HepG2 (cell line): ENCODE data around the gene ITIH1. TPM values are rescaled to one million over a fixed set of nuclear protein-coding genes. Genes with fewer than 3 reads are reported as not detected.

ENCODE experiments used
- ATAC-seq: fragments of 200-7000 bp; cut with Tn5 transposase; 3 replicates; pipeline ENCODE4 v1.9.1; 2020; ENCODE audit warnings: mild to moderate bottlenecking, moderate library complexity
- BruUV-seq: library from RNA; stranded (reverse); fragments of 400-500 nt; replicated peaks from 2 replicates; lab custom pipeline; 2021; lab: Mats Ljungman, UMichigan
- CTCF ChIA-PET: fragments of 300-600 bp; formaldehyde crosslinking; extraction: SDS; loops from one replicate; lab custom pipeline; 2021; ENCODE audit warnings: low total read pairs, inconsistent platforms, low intra/inter-chr PET ratio; lab: Yijun Ruan, JAX
- POLR2A ChIA-PET: fragments of 350-600 bp; sonication (Branson Sonifier 250); formaldehyde crosslinking; loops from one replicate; lab custom pipeline; 2020; ENCODE audit warnings: antibody characterized with exemption, inconsistent platforms; lab: Yijun Ruan, JAX
- DNase-seq: peaks from one replicate; pipeline ENCODE4 v3.0.0-alpha.2; 2015; ENCODE audit warnings: low spot score
- FAIRE-seq: peaks from 3 replicates; lab custom pipeline; 2011; peaks lifted over from hg19 to GRCh38; lab: Jason Lieb, UNC
- H2AFZ ChIP-seq: one replicate; pipeline ENCODE4 v1.6.1; 2011; ENCODE audit warnings: low read length, inconsistent platforms
- H3K27ac ChIP-seq: fragments of 300-600 bp; 3 replicates; pipeline ENCODE4 v1.8.0; 2011; ENCODE audit warnings: mixed run types, mild to moderate bottlenecking, mixed read lengths, low read length, inconsistent platforms; ENCODE audit not compliant: insufficient read depth; ENCODE audit errors: extremely low read length
- H3K27me3 ChIP-seq, 2 experiments: fragments of 200-600 bp in 1 of 2; 2 replicates in 1 of 2; 3 replicates in 1 of 2; pipeline versions ENCODE4 v1.6.0 to v1.8.0; 2011; ENCODE audit warnings: low read length in 2 of 2, mild to moderate bottlenecking in 2 of 2, moderate library complexity in 2 of 2, inconsistent platforms in 1 of 2; ENCODE audit not compliant: insufficient read depth in 2 of 2, control insufficient read depth in 1 of 2
- H3K36me3 ChIP-seq, 2 experiments: fragments of 200-600 bp in 1 of 2; replicated peaks in 1 of 2; 2 replicates in 1 of 2; 3 replicates in 1 of 2; pipeline versions ENCODE4 v1.5.1 to v1.8.0; 2011; ENCODE audit warnings: low read length in 2 of 2, inconsistent platforms in 1 of 2; ENCODE audit not compliant: insufficient read depth in 2 of 2, control insufficient read depth in 1 of 2
- H3K4me1 ChIP-seq: 2 replicates; pipeline ENCODE4 v1.5.1; 2012; ENCODE audit warnings: low read length, inconsistent platforms; ENCODE audit not compliant: insufficient read depth
- H3K4me2 ChIP-seq: 2 replicates; pipeline ENCODE4 v1.6.0; 2011; ENCODE audit warnings: low read depth, low read length, inconsistent platforms
- H3K4me3 ChIP-seq, 3 experiments: fragments of 200-600 bp in 1 of 3; sonication (generic), shearing (Covaris generic) in 1 of 3; replicated peaks in 1 of 3; 2 replicates each; pipeline ENCODE4 v1.5.1; 2011 to 2016; ENCODE audit warnings: low read length in 3 of 3, inconsistent platforms in 2 of 3, low read depth in 2 of 3, mild to moderate bottlenecking in 2 of 3, control low read depth in 1 of 3, mixed read lengths in 1 of 3; ENCODE audit not compliant: insufficient read depth in 1 of 3
- H3K79me2 ChIP-seq: one replicate; pipeline ENCODE4 v1.6.1; 2011; ENCODE audit warnings: low read length, inconsistent platforms; ENCODE audit not compliant: insufficient read depth
- H3K9ac ChIP-seq: 2 replicates; pipeline ENCODE4 v1.6.0; 2011; ENCODE audit warnings: mild to moderate bottlenecking, low read depth, low read length, inconsistent platforms; ENCODE audit not compliant: insufficient read depth
- H3K9me3 ChIP-seq: 2 replicates; pipeline ENCODE4 v1.5.1; 2012; ENCODE audit warnings: mild to moderate bottlenecking, low read length
- H4K20me1 ChIP-seq: 2 replicates; pipeline ENCODE4 v1.6.0; 2011; ENCODE audit warnings: inconsistent platforms, mild to moderate bottlenecking, low read length, moderate library complexity; ENCODE audit not compliant: insufficient read depth
- FOXA1 ChIP-seq, 2 experiments: fragments of 450-650 bp in 1 of 2; sonication (generic) in 1 of 2; formaldehyde crosslinking in 1 of 2; IDR thresholded peaks; 2 replicates each; pipeline versions ENCODE4 v1.4.0 to v1.6.1; 2016 to 2020; ENCODE audit warnings: missing genetic modification reagents in 1 of 2
- HES4 ChIP-seq: sonication (generic); formaldehyde crosslinking; IDR thresholded peaks from 2 replicates; pipeline ENCODE4 v1.9.0; 2021; ENCODE audit warnings: mild to moderate bottlenecking, missing genetic modification reagents, borderline replicate concordance
- IKZF4 ChIP-seq: sonication (generic); formaldehyde crosslinking; IDR thresholded peaks from 2 replicates; pipeline ENCODE4 v1.5.1; 2020; ENCODE audit warnings: borderline replicate concordance, mild to moderate bottlenecking, low read depth, missing genetic modification reagents; ENCODE audit errors: not compliant biosample characterization
- MEIS1 ChIP-seq: sonication (generic); formaldehyde crosslinking; IDR thresholded peaks from 2 replicates; pipeline ENCODE4 v1.9.0; 2021; ENCODE audit warnings: mild to moderate bottlenecking, missing genetic modification reagents, moderate library complexity, borderline replicate concordance
- NBN ChIP-seq: fragments of 450-650 bp; conservative IDR thresholded peaks from 2 replicates; pipeline ENCODE4 v1.6.1; 2017
- NFE2L1 ChIP-seq: sonication (generic); formaldehyde crosslinking; IDR thresholded peaks from 2 replicates; pipeline ENCODE4 v1.4.0; 2020; ENCODE audit warnings: missing genetic modification reagents, mild to moderate bottlenecking, borderline replicate concordance
- NR2F6 ChIP-seq, 2 experiments: IDR thresholded peaks; 2 replicates each; pipeline ENCODE4 v1.6.1; 2016; ENCODE audit warnings: antibody characterized with exemption in 1 of 2, mild to moderate bottlenecking in 1 of 2
- PAX8 ChIP-seq: sonication (generic); formaldehyde crosslinking; IDR thresholded peaks from 2 replicates; pipeline ENCODE4 v1.8.0; 2022; ENCODE audit warnings: mild to moderate bottlenecking, missing genetic modification reagents, borderline replicate concordance
- PHB2 ChIP-seq: fragments of 450-650 bp; IDR thresholded peaks from 2 replicates; pipeline ENCODE4 v1.6.1; 2018; ENCODE audit not compliant: partially characterized antibody
- TARDBP ChIP-seq: sonication (generic); formaldehyde crosslinking; IDR thresholded peaks from 2 replicates; pipeline ENCODE4 v1.8.0; 2022; ENCODE audit warnings: mild to moderate bottlenecking, missing genetic modification reagents
- TCF7L2 ChIP-seq: IDR thresholded peaks from 2 replicates; pipeline ENCODE4 v1.6.1; 2011; ENCODE audit warnings: mild to moderate bottlenecking, low read depth, low read length, moderate library complexity
- THAP11 ChIP-seq: IDR thresholded peaks from 2 replicates; pipeline ENCODE4 v1.6.1; 2016; ENCODE audit warnings: missing biosample characterization, missing genetic modification reagents
- ZFP90 ChIP-seq: sonication (generic); formaldehyde crosslinking; IDR thresholded peaks from 2 replicates; pipeline ENCODE4 v1.8.0; 2022; ENCODE audit warnings: missing genetic modification reagents, mild to moderate bottlenecking, inconsistent platforms, borderline replicate concordance
- ZKSCAN1 ChIP-seq: fragments of 150-350 bp; IDR thresholded peaks from 2 replicates; pipeline ENCODE4 v1.6.1; 2014; ENCODE audit warnings: low read length
- ZNF350 ChIP-seq: sonication (generic); formaldehyde crosslinking; IDR thresholded peaks from 2 replicates; pipeline ENCODE4 v1.4.0; 2020; ENCODE audit warnings: mild to moderate bottlenecking, low read depth, missing genetic modification reagents, borderline replicate concordance
- ZNF431 ChIP-seq: sonication (generic); formaldehyde crosslinking; IDR thresholded peaks from 2 replicates; pipeline ENCODE4 v1.9.0; 2022; ENCODE audit warnings: missing genetic modification reagents, low read depth, mild to moderate bottlenecking, borderline replicate concordance
- ZNF572 ChIP-seq: sonication (generic); formaldehyde crosslinking; IDR thresholded peaks from 2 replicates; pipeline ENCODE4 v1.5.1; 2020; ENCODE audit warnings: mild to moderate bottlenecking, missing genetic modification reagents
- ZNF713 ChIP-seq: sonication (generic); formaldehyde crosslinking; IDR thresholded peaks from 2 replicates; pipeline ENCODE4 v1.4.0; 2020; ENCODE audit warnings: mild to moderate bottlenecking, missing genetic modification reagents
- WGBS: methylation state at CpG from one replicate; pipeline ENCODE4 v1.1.6; 2017; ENCODE audit warnings: low lambda C conversion rate; 5-methylcytosine and 5-hydroxymethylcytosine counted together
- in situ Hi-C: cut with HindIII; loops from 2 replicates; pipeline ENCODE4 v1.10.0; 2017; ENCODE audit warnings: low pct_unique_long_range_greater_than_20kb; ENCODE audit not compliant: extremely low pct_ligation_motif_present
- intact Hi-C: fragments of 100-400 bp; cut with micrococcal nuclease; formaldehyde crosslinking; loops from one replicate; pipeline ENCODE4 v1.10.0; 2022; ENCODE audit not compliant: unreplicated experiment
- polyA plus RNA-seq, 8 experiments: library from polyadenylated mRNA; depleted of rRNA in 3 of 8; stranded (reverse) in 7 of 8; unstranded in 1 of 8; fragments of >200 nt; fragmentation: Illumina TruSeq in 4 of 8; extraction: Trizol in 4 of 8; gene quantifications; 2 replicates each; pipeline versions ENCODE4 v1.2.1 to v1.2.3, GENCODE V29; 2011 to 2016; ENCODE audit warnings: low read depth in 4 of 8, missing spikeins in 1 of 8, mixed read lengths in 1 of 8; ENCODE audit not compliant: insufficient read depth in 1 of 8
- total RNA-seq, 5 experiments: library from RNA; depleted of rRNA; stranded (reverse); fragments of >200 nt; fragmentation: Illumina TruSeq; extraction: Trizol; gene quantifications; 2 replicates each; pipeline ENCODE4 v1.2.3, GENCODE V29; 2016; ENCODE audit warnings: low read depth in 1 of 5
- TF ChIP-seq, protein P1 (sequence below): sonication (generic); formaldehyde crosslinking; IDR thresholded peaks from 2 replicates; pipeline ENCODE4 v1.8.0; 2022; ENCODE audit warnings: missing genetic modification reagents, mild to moderate bottlenecking, moderate library complexity, borderline replicate concordance
- TF ChIP-seq, protein P2 (sequence below): sonication (generic); formaldehyde crosslinking; IDR thresholded peaks from 2 replicates; pipeline ENCODE4 v1.8.1; 2023; ENCODE audit warnings: mild to moderate bottlenecking, missing genetic modification reagents, borderline replicate concordance

Gene ITIH1
- total and polyA plus RNA-seq, 2 of the 13 experiments (the other 11 are each of a cell fraction or from before 2014, with no cell fraction given): 12.3 to 19.6 TPM

DNA sequence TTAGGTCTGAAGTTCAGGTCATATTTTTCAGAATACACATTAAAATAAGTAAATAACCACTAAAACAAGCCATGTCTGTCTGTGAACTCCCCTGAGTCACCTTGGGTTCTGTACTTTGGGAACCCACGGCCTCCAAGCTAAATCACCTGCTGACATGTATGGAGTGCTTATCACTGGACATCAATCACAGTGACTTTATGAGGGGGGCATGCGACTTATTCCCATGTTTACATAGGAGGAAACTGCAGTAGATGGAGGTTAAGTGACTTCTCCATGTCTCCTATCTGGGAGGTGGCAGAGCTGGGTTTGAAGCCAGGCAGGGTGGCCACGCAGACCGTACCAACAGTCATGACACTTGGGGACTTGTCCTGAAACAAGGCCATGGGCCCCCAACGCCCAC lies 45.0 kb downstream of the ITIH1 start (continued):
- TF ChIP-seq FOXA1 (IDR thresholded peaks at IDR 0.05): no peak
- no peak for TF ChIP-seq FOXA1 (CRISPR knock-in tag; IDR thresholded peaks at IDR 0.05)
- no peak for TF ChIP-seq TCF7L2
- TF ChIP-seq, protein P1, sequence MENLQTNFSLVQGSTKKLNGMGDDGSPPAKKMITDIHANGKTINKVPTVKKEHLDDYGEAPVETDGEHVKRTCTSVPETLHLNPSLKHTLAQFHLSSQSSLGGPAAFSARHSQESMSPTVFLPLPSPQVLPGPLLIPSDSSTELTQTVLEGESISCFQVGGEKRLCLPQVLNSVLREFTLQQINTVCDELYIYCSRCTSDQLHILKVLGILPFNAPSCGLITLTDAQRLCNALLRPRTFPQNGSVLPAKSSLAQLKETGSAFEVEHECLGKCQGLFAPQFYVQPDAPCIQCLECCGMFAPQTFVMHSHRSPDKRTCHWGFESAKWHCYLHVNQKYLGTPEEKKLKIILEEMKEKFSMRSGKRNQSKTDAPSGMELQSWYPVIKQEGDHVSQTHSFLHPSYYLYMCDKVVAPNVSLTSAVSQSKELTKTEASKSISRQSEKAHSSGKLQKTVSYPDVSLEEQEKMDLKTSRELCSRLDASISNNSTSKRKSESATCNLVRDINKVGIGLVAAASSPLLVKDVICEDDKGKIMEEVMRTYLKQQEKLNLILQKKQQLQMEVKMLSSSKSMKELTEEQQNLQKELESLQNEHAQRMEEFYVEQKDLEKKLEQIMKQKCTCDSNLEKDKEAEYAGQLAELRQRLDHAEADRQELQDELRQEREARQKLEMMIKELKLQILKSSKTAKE (CRISPR knock-in tag): no peak
- no peak for TF ChIP-seq ZNF431 (CRISPR knock-in tag)
- TF ChIP-seq MEIS1 (CRISPR knock-in tag): no peak
- TF ChIP-seq HES4 (CRISPR knock-in tag): no peak
- no peak for TF ChIP-seq ZFP90 (CRISPR knock-in tag)
- TF ChIP-seq ZKSCAN1: no peak
- TF ChIP-seq THAP11 (CRISPR knock-in tag): no peak

DNA sequence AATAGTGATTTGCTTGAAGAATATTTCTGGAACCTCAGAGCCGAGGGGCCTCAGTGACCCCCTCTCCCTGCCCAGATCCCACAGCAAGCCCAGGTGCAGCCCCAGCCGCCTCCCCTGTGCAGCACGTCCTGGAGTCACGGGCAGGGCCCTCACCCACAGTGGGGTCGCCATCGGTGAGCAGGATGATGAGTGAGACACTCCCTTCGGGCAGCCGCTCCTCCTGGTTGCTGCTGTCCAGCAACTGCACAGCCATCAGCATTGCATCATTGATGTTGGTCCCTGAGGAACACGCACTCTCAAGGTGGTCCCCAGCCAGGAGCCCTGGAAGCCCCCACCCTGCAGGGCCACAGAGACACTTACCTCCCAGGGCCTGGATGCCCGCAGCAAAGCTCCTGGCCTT lies 46.6 kb downstream of the ITIH1 start:
- Histone ChIP-seq H3K4me2 (no peak overlapping the region), H3K79me2 (no peaks in the 10 kb centered on the region), H3K36me3 (no peaks in the 10 kb centered on the region), H3K4me3 (no peak overlapping the region), H3K9ac (no peak overlapping the region), H3K4me1 (peaks cover 70% of the 10 kb centered on the region), H2AFZ (no peak overlapping the region), H4K20me1 (no peaks in the 10 kb centered on the region), H3K27ac (no peak overlapping the region), H3K27me3 (no peaks in the 10 kb centered on the region), H3K9me3 (no peaks in the 10 kb centered on the region)
- ATAC-seq: no peak
- in situ Hi-C loops (loop anchor here (5.0 kb wide), 1 partner anchor 77 kb away; no protein-coding TSS in a partner anchor), intact Hi-C loops (loop anchor here (10.0 kb wide), 1 partner anchor 49 kb away; the partner anchor contains the start of genes ITIH1 and NEK4)
- WGBS: no CpG with 5 or more reads among the region's 10 CpGs
- no peak for DNase-seq
- no TSS peak for BruUV-seq
- no peak for FAIRE-seq
- ChIA-PET CTCF (no interaction called here), POLR2A (interaction anchor here (0.6 kb wide), 1 partner anchor 1403 kb away, joined by 3 read pairs; no protein-coding TSS in a partner anchor)
- TF ChIP-seq ZNF350 (CRISPR knock-in tag) (no peak), NFE2L1 (CRISPR knock-in tag) (no peak), TARDBP (CRISPR knock-in tag) (no peak), ZNF713 (no peak), NR2F6 (IDR thresholded peaks at IDR 0.05) (no peak), NR2F6 (CRISPR knock-in tag; IDR thresholded peaks at IDR 0.05) (no peak), PAX8 (no peak), IKZF4 (no peak), ZNF572 (CRISPR knock-in tag) (no peak), NBN (no peak), PHB2 (no peak)
- TF ChIP-seq, protein P2, sequence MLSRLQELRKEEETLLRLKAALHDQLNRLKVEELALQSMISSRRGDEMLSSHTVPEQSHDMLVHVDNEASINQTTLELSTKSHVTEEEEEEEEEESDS (CRISPR knock-in tag): no peak
